SH-SY5Y (cell line): ENCODE data around the gene WWOX.

Source experiments
- GATA2 ChIP-seq: IDR thresholded peaks from 2 replicates; pipeline ENCODE4 v1.6.1; 2011; ENCODE audit warnings: mild to moderate bottlenecking, low read depth, low read length
- GATA3 ChIP-seq: IDR thresholded peaks from 2 replicates; pipeline ENCODE4 v1.6.1; 2011; ENCODE audit warnings: low read depth, mild to moderate bottlenecking, low read length, moderate library complexity

GRCh38 chr16:78718141-78718540, 618.7 kb downstream of the WWOX start:
- TF ChIP-seq GATA2, result no peak
- no peak for TF ChIP-seq GATA3
